ENCODE measurements around the gene CCDC102A. TPM values are rescaled to one million over a fixed set of nuclear protein-coding genes. Genes with fewer than 3 reads are reported as not detected.
A peak's percentile ranks its signal among the peaks of the same experiment; 100 is the strongest.

Gene CCDC102A
- total and polyA plus RNA-seq, 4 donors: 12.9 to 21.9 (median 14.7) TPM

- H3K27ac ChIP-seq (ENCODE audit: low read depth in 1 of 2, low read length in 2 of 2): no peak overlapping the region
- H3K27me3 ChIP-seq (ENCODE audit: control insufficient read depth in 1 of 2, insufficient read depth in 2 of 2, low read length in 1 of 2): no peaks in the 10 kb centered on the region
- H3K36me3 ChIP-seq (ENCODE audit: control insufficient read depth in 1 of 2, insufficient read depth in 2 of 2, low read length in 1 of 2): no peaks in the 10 kb centered on the region
- no peak for DNase-seq
- no peak overlapping the region for H3K4me3 ChIP-seq (ENCODE audit: low read length in 2 of 2)
- intact Hi-C loops (cut with DNase I): loop anchor here in 1 of 2 donors (5.0 kb wide), 1 partner anchor 221 kb away; no protein-coding TSS in a partner anchor
- ATAC-seq (ENCODE audit: low FRiP score): no peak
- WGBS, 2 donors: 50 to 51% methylated on average over 8 of the region's 8 CpGs
- H3K9me3 ChIP-seq (ENCODE audit: control insufficient read depth, low read length): no peaks in the 10 kb centered on the region
- no peaks in the 10 kb centered on the region for H3K4me1 ChIP-seq (ENCODE audit: control insufficient read depth in 1 of 2, insufficient read depth in 2 of 2, low read length in 2 of 2)
These were observed 13.4 kb downstream of the CCDC102A start for GRCh38 chr16:57522960-57523359.

GRCh38 chr16:57519796-57520360 is 16.5 kb downstream of the CCDC102A start:
- Histone ChIP-seq H3K36me3 (ENCODE audit: control insufficient read depth in 1 of 2, insufficient read depth in 2 of 2, low read length in 1 of 2) (no peaks in the 10 kb centered on the region), H3K27me3 (ENCODE audit: control insufficient read depth in 1 of 2, insufficient read depth in 2 of 2, low read length in 1 of 2) (no peaks in the 10 kb centered on the region), H3K4me1 (ENCODE audit: control insufficient read depth in 1 of 2, insufficient read depth in 2 of 2, low read length in 2 of 2) (no peaks in the 10 kb centered on the region), H3K4me3 (ENCODE audit: low read length in 2 of 2) (no peak overlapping the region), H3K9me3 (ENCODE audit: control insufficient read depth, low read length) (no peaks in the 10 kb centered on the region), H3K27ac (ENCODE audit: low read depth in 1 of 2, low read length in 2 of 2) (no peak overlapping the region)
- 41% methylated on average over 10 of the region's 10 CpGs for WGBS, 2 donors
- ATAC-seq (ENCODE audit: low FRiP score): peak; percentile 77
- intact Hi-C loops (cut with DNase I): loop anchor here (2.0 to 5.0 kb wide), 4 partner anchors 57 to 218 kb away; partner anchors contain the start of gene POLR2C (in 2 of the 2)
- DNase-seq: peak; percentile 80 to 94

- ATAC-seq (ENCODE audit: low FRiP score) (no peak), DNase-seq (no peak)
- intact Hi-C loops (cut with DNase I): loop anchor here (2.0 to 5.0 kb wide), 3 partner anchors 56 to 77 kb away; partner anchors contain the start of gene POLR2C (in 2 of the 2)
- WGBS, 2 donors: 89 to 94% methylated on average over 6 of the region's 6 CpGs
- Histone ChIP-seq H3K27ac (ENCODE audit: low read depth in 1 of 2, low read length in 2 of 2) (no peak overlapping the region), H3K36me3 (ENCODE audit: control insufficient read depth in 1 of 2, insufficient read depth in 2 of 2, low read length in 1 of 2) (no peaks in the 10 kb centered on the region), H3K4me3 (ENCODE audit: low read length in 2 of 2) (no peak overlapping the region), H3K27me3 (ENCODE audit: control insufficient read depth in 1 of 2, insufficient read depth in 2 of 2, low read length in 1 of 2) (no peaks in the 10 kb centered on the region), H3K4me1 (ENCODE audit: control insufficient read depth in 1 of 2, insufficient read depth in 2 of 2, low read length in 2 of 2) (no peaks in the 10 kb centered on the region), H3K9me3 (ENCODE audit: control insufficient read depth, low read length) (no peaks in the 10 kb centered on the region)
These were observed 17.4 kb downstream of the CCDC102A start for GRCh38 chr16:57518922-57519321.

- H3K27me3 ChIP-seq (ENCODE audit: control insufficient read depth in 1 of 2, insufficient read depth in 2 of 2, low read length in 1 of 2): no peaks in the 10 kb centered on the region
- H3K36me3 ChIP-seq (ENCODE audit: control insufficient read depth in 1 of 2, insufficient read depth in 2 of 2, low read length in 1 of 2): no peaks in the 10 kb centered on the region
- no peak overlapping the region for H3K4me3 ChIP-seq (ENCODE audit: low read length in 2 of 2)
- H3K9me3 ChIP-seq (ENCODE audit: control insufficient read depth, low read length): no peaks in the 10 kb centered on the region
- no peak for DNase-seq
- intact Hi-C loops (cut with DNase I): loop anchor here (2.0 to 5.0 kb wide), 3 partner anchors 56 to 76 kb away; partner anchors contain the start of gene POLR2C (in 2 of the 2)
- no peak for ATAC-seq (ENCODE audit: low FRiP score)
- 91 to 95% methylated on average over 13 of the region's 13 CpGs for WGBS, 2 donors
- H3K4me1 ChIP-seq (ENCODE audit: control insufficient read depth in 1 of 2, insufficient read depth in 2 of 2, low read length in 2 of 2): no peaks in the 10 kb centered on the region
- H3K27ac ChIP-seq (ENCODE audit: low read depth in 1 of 2, low read length in 2 of 2): no peak overlapping the region
These were observed 17.9 kb downstream of the CCDC102A start for GRCh38 chr16:57518520-57518919.

GRCh38 chr16:57517397-57518367 is 18.7 kb downstream of the CCDC102A start:
- WGBS, 2 donors: 95% methylated on average over 31 of the region's 31 CpGs
- no peaks in the 10 kb centered on the region for H3K4me1 ChIP-seq (ENCODE audit: control insufficient read depth in 1 of 2, insufficient read depth in 2 of 2, low read length in 2 of 2)
- no peak overlapping the region for H3K4me3 ChIP-seq (ENCODE audit: low read length in 2 of 2)
- intact Hi-C loops (cut with DNase I): loop anchor here (2.0 to 5.0 kb wide), 3 partner anchors 55 to 75 kb away; partner anchors contain the start of gene POLR2C (in 2 of the 2)
- DNase-seq: no peak
- H3K27ac ChIP-seq (ENCODE audit: low read depth in 1 of 2, low read length in 2 of 2): no peak overlapping the region
- no peaks in the 10 kb centered on the region for H3K27me3 ChIP-seq (ENCODE audit: control insufficient read depth in 1 of 2, insufficient read depth in 2 of 2, low read length in 1 of 2)
- H3K9me3 ChIP-seq (ENCODE audit: control insufficient read depth, low read length): no peaks in the 10 kb centered on the region
- ATAC-seq (ENCODE audit: low FRiP score): no peak
- no peaks in the 10 kb centered on the region for H3K36me3 ChIP-seq (ENCODE audit: control insufficient read depth in 1 of 2, insufficient read depth in 2 of 2, low read length in 1 of 2)

- H3K9me3 ChIP-seq (ENCODE audit: control insufficient read depth, low read length): no peaks in the 10 kb centered on the region
- WGBS, 2 donors: 85 to 92% methylated on average over 3 of the region's 3 CpGs
- no peak overlapping the region for H3K27ac ChIP-seq (ENCODE audit: low read depth in 1 of 2, low read length in 2 of 2)
- H3K4me1 ChIP-seq (ENCODE audit: control insufficient read depth in 1 of 2, insufficient read depth in 2 of 2, low read length in 2 of 2): no peaks in the 10 kb centered on the region
- H3K4me3 ChIP-seq (ENCODE audit: low read length in 2 of 2): no peak overlapping the region
- DNase-seq (no peak), ATAC-seq (ENCODE audit: low FRiP score) (no peak)
- intact Hi-C loops (cut with DNase I): loop anchor here (5.0 kb wide), 2 partner anchors 54 to 74 kb away; partner anchors contain the start of gene POLR2C (in 1 of the 2)
- H3K27me3 ChIP-seq (ENCODE audit: control insufficient read depth in 1 of 2, insufficient read depth in 2 of 2, low read length in 1 of 2): no peaks in the 10 kb centered on the region
- H3K36me3 ChIP-seq (ENCODE audit: control insufficient read depth in 1 of 2, insufficient read depth in 2 of 2, low read length in 1 of 2): no peaks in the 10 kb centered on the region
These were observed 19.6 kb downstream of the CCDC102A start for GRCh38 chr16:57516773-57517172.

- H3K4me3 ChIP-seq (ENCODE audit: low read length in 2 of 2): no peak overlapping the region
- H3K27me3 ChIP-seq (ENCODE audit: control insufficient read depth in 1 of 2, insufficient read depth in 2 of 2, low read length in 1 of 2): no peaks in the 10 kb centered on the region
- H3K9me3 ChIP-seq (ENCODE audit: control insufficient read depth, low read length): no peaks in the 10 kb centered on the region
- no peaks in the 10 kb centered on the region for H3K4me1 ChIP-seq (ENCODE audit: control insufficient read depth in 1 of 2, insufficient read depth in 2 of 2, low read length in 2 of 2)
- ATAC-seq (ENCODE audit: low FRiP score) (no peak), DNase-seq (no peak)
- H3K36me3 ChIP-seq (ENCODE audit: control insufficient read depth in 1 of 2, insufficient read depth in 2 of 2, low read length in 1 of 2): no peaks in the 10 kb centered on the region
- no peak overlapping the region for H3K27ac ChIP-seq (ENCODE audit: low read depth in 1 of 2, low read length in 2 of 2)
- intact Hi-C loops (cut with DNase I): loop anchor here (5.0 kb wide), 2 partner anchors 54 to 74 kb away; partner anchors contain the start of gene POLR2C (in 1 of the 2)
- 83 to 84% methylated on average over 10 of the region's 10 CpGs for WGBS, 2 donors
These were observed 20.1 kb downstream of the CCDC102A start for GRCh38 chr16:57516176-57516725.

- H3K4me3 ChIP-seq (ENCODE audit: low read length in 2 of 2): no peak overlapping the region
- 89 to 91% methylated on average over 22 to 23 of the region's 23 CpGs for WGBS, 2 donors
- no peak for DNase-seq
- H3K4me1 ChIP-seq (ENCODE audit: control insufficient read depth in 1 of 2, insufficient read depth in 2 of 2, low read length in 2 of 2): no peaks in the 10 kb centered on the region
- H3K27me3 ChIP-seq (ENCODE audit: control insufficient read depth in 1 of 2, insufficient read depth in 2 of 2, low read length in 1 of 2): no peaks in the 10 kb centered on the region
- H3K27ac ChIP-seq (ENCODE audit: low read depth in 1 of 2, low read length in 2 of 2): no peak overlapping the region
- ATAC-seq (ENCODE audit: low FRiP score): no peak
- intact Hi-C loops (cut with DNase I): loop anchor here (5.0 kb wide), 2 partner anchors 53 to 73 kb away; partner anchors contain the start of gene POLR2C (in 1 of the 2)
- no peaks in the 10 kb centered on the region for H3K9me3 ChIP-seq (ENCODE audit: control insufficient read depth, low read length)
- no peaks in the 10 kb centered on the region for H3K36me3 ChIP-seq (ENCODE audit: control insufficient read depth in 1 of 2, insufficient read depth in 2 of 2, low read length in 1 of 2)
These were observed 21.4 kb downstream of the CCDC102A start for GRCh38 chr16:57514791-57515600.
